Measurements from ENCODE around the gene ZNF282. TPM values are rescaled to one million over a fixed set of nuclear protein-coding genes. Genes with fewer than 3 reads are reported as not detected.
A peak's percentile ranks its signal among the peaks of the same experiment; 100 is the strongest.
"Not testable (repeated sequence)": the region's sequence is repeated elsewhere in the genome, so short reads cannot be mapped to it uniquely, and the experiment has no call there.

Gene ZNF282
- total and polyA plus RNA-seq, 9 of the 15 experiments (the other 6 are each of a cell fraction or from before 2014, with no cell fraction given), result 0.76 to 58.6 (median 17.4) TPM

GRCh38 chr7:149225656-149226055 lies 30.3 kb downstream of the ZNF282 start:
- peaks cover 3% of the 10 kb centered on the region for H4K20me1 ChIP-seq (replicated peaks; ENCODE audit: control insufficient read depth, insufficient read depth, low read length)
- TF ChIP-seq ZNF124 (CRISPR knock-in tag; IDR thresholded peaks at IDR 0.05) (no peak), NFIC (IDR thresholded peaks at IDR 0.05) (no peak), RBFOX2 (IDR thresholded peaks at IDR 0.05; ENCODE audit: low read depth, low read length) (peak; percentile 46; the same call in 1 of the 2 replicates), POLR2G (IDR thresholded peaks at IDR 0.05; ENCODE audit: low read depth, low read length) (peak; percentile 67; the same call in 1 of the 2 replicates), RBM22 (IDR thresholded peaks at IDR 0.05; ENCODE audit: low read depth, low read length, poor library complexity, severe bottlenecking) (peak; percentile 77), MYNN (IDR thresholded peaks at IDR 0.05) (0 out of 2 replicates have a peak, but pooled peaks have one; percentile 6), MYNN (CRISPR knock-in tag; IDR thresholded peaks at IDR 0.05) (no peak)
- no peaks in the 10 kb centered on the region for H3K79me2 ChIP-seq (ENCODE audit: control insufficient read depth, insufficient read depth, low read length)
- no peak overlapping the region for H3K9ac ChIP-seq (ENCODE audit: insufficient read depth in 1 of 2, low read depth in 2 of 2, low read length in 2 of 2)
- ATAC-seq (no peak), FAIRE-seq (no peak), DNase-seq (ENCODE audit: extremely low read depth in 1 of 4, low spot score in 3 of 4) (no peak)
- no peak overlapping the region for H3K4me3 ChIP-seq
- H3K27me3 ChIP-seq (ENCODE audit: control insufficient read depth in 2 of 2, insufficient read depth in 2 of 2, low read length in 2 of 2), result no peaks in the 10 kb centered on the region
- POLR2A ChIA-PET, result interaction anchor here (1.3 kb wide), 2 partner anchors 9 to 13 kb away, joined by 3 to 4 read pairs; no protein-coding TSS in a partner anchor
- H3K27ac ChIP-seq (ENCODE audit: extremely low read depth, low read depth, low read length), result no peak overlapping the region
- no peak overlapping the region for H2AFZ ChIP-seq (ENCODE audit: low read depth, low read length)
- peaks cover 43% of the 10 kb centered on the region for H3K36me3 ChIP-seq (ENCODE audit: control insufficient read depth, insufficient read depth, low read length)
- BruUV-seq (replicated peaks), result no TSS peak
- peaks cover 0 to 4% of the 10 kb centered on the region in 2 experiments; a peak in 2 of 5 replicates for H3K4me1 ChIP-seq (replicated peaks in 1 of 2; ENCODE audit: control insufficient read depth in 2 of 2, insufficient read depth in 2 of 2, low read length in 2 of 2)
- in situ Hi-C loops (cut with MboI), result no loop called here
- 0 out of 2 replicates have a peak, but pooled peaks cover 5% of the 10 kb centered on the region for H3K9me3 ChIP-seq (replicated peaks; ENCODE audit: control insufficient read depth, insufficient read depth, low read depth, low read length)
- intact Hi-C loops (cut with micrococcal nuclease), result no loop called here
- CTCF ChIA-PET (ENCODE audit: low intra/inter-chr PET ratio), result no interaction called here
- WGBS (ENCODE audit: insufficient coverage, low coverage, missing lambda C conversion rate), result 92% methylated on average over 18 of the region's 22 CpGs
- no peaks in the 10 kb centered on the region for H3K9me1 ChIP-seq (ENCODE audit: control insufficient read depth, insufficient read depth, low read length)
- H3K4me2 ChIP-seq (ENCODE audit: insufficient read depth, low read length), result no peak overlapping the region

DNA sequence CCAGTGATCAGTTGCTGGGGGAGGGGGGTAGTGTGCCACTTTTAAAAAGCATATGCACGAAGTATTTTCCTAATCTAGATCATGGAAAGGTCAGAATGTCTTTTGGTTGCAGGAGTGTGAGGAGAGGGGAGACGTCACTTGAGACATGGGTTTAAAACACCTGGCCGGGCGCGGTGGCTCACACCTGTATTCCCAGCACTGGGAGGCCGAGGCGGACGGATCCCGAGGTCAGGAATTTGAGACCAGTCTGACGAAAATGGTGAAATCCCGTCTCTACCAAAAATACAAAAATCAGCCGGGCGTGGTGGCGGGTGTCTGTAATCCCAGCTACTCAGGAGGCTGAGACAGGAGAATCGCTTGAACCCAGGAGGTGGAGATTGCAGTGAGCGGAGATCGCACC lies 31.0 kb downstream of the ZNF282 start:
- DNase-seq (ENCODE audit: extremely low read depth in 1 of 4, low spot score in 3 of 4); FAIRE-seq; H3K27ac ChIP-seq (ENCODE audit: extremely low read depth, low read depth, low read length); H3K4me2 ChIP-seq (ENCODE audit: insufficient read depth, low read length); H3K9me1 ChIP-seq (ENCODE audit: control insufficient read depth, insufficient read depth, low read length); H3K9ac ChIP-seq (ENCODE audit: insufficient read depth in 1 of 2, low read depth in 2 of 2, low read length in 2 of 2); H3K4me1 ChIP-seq (replicated peaks in 1 of 2; ENCODE audit: control insufficient read depth in 2 of 2, insufficient read depth in 2 of 2, low read length in 2 of 2); intact Hi-C loops (cut with micrococcal nuclease); ATAC-seq; CTCF ChIA-PET (ENCODE audit: low intra/inter-chr PET ratio); H3K79me2 ChIP-seq (ENCODE audit: control insufficient read depth, insufficient read depth, low read length); H3K9me3 ChIP-seq (replicated peaks; ENCODE audit: control insufficient read depth, insufficient read depth, low read depth, low read length); H2AFZ ChIP-seq (ENCODE audit: low read depth, low read length); H3K4me3 ChIP-seq; in situ Hi-C loops (cut with MboI); H4K20me1 ChIP-seq (replicated peaks; ENCODE audit: control insufficient read depth, insufficient read depth, low read length); H3K27me3 ChIP-seq (ENCODE audit: control insufficient read depth in 2 of 2, insufficient read depth in 2 of 2, low read length in 2 of 2): not testable (repeated sequence)
- TSS peak; percentile 32 for BruUV-seq (replicated peaks)
- POLR2A ChIA-PET, result interaction anchor here (0.6 to 1.3 kb wide), 4 partner anchors 9 to 1639 kb away, joined by 3 to 4 read pairs (median 3); no protein-coding TSS in a partner anchor
- 84% methylated on average over 17 of the region's 17 CpGs for WGBS (ENCODE audit: insufficient coverage, low coverage, missing lambda C conversion rate)
- 0 out of 2 replicates have a peak, but pooled peaks have one; percentile 8 for TF ChIP-seq POLR2A (conservative IDR thresholded peaks at IDR 0.05)
- peaks cover 36% of the 10 kb centered on the region for H3K36me3 ChIP-seq (ENCODE audit: control insufficient read depth, insufficient read depth, low read length)
